Effector CD8-positive, alpha-beta T cell (primary cell): ENCODE data around the gene ICAM4.
"Not testable (repeated sequence)": the region's sequence is repeated elsewhere in the genome, so short reads cannot be mapped to it uniquely, and the experiment has no call there.

Experiments
- DNase-seq: peaks from one replicate; lab custom pipeline; 2025; lab: John Stamatoyannopoulos, UW
- total RNA-seq, 4 experiments: gene quantifications; one replicate each; lab custom pipeline; 2026; lab: John Stamatoyannopoulos, UW

ICAM4 gene, protein sequence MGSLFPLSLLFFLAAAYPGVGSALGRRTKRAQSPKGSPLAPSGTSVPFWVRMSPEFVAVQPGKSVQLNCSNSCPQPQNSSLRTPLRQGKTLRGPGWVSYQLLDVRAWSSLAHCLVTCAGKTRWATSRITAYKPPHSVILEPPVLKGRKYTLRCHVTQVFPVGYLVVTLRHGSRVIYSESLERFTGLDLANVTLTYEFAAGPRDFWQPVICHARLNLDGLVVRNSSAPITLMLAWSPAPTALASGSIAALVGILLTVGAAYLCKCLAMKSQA
- 0 to 1.9 (median 0.42) reads per million in 4 experiments for total RNA-seq

DNA sequence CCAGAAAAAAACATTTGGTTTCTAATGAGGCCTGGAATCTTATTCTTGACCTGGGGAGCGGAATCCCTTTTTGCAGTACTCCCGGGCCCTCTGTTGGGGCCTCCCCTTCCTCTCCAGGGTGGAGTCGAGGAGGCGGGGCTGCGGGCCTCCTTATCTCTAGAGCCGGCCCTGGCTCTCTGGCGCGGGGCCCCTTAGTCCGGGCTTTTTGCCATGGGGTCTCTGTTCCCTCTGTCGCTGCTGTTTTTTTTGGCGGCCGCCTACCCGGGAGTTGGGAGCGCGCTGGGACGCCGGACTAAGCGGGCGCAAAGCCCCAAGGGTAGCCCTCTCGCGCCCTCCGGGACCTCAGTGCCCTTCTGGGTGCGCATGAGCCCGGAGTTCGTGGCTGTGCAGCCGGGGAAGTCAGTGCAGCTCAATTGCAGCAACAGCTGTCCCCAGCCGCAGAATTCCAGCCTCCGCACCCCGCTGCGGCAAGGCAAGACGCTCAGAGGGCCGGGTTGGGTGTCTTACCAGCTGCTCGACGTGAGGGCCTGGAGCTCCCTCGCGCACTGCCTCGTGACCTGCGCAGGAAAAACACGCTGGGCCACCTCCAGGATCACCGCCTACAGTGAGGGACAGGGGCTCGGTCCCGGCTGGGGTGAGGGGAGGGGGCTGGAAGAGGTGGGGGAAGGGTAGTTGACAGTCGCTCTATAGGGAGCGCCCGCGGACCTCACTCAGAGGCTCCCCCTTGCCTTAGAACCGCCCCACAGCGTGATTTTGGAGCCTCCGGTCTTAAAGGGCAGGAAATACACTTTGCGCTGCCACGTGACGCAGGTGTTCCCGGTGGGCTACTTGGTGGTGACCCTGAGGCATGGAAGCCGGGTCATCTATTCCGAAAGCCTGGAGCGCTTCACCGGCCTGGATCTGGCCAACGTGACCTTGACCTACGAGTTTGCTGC lies at the start of gene ICAM4:
Gene ICAM4, plus strand, starts transcription at position 153 of the 935 bp plus-strand sequence. Its CDS starts 58 bp downstream, at position 211.
- no peak for DNase-seq

DNA sequence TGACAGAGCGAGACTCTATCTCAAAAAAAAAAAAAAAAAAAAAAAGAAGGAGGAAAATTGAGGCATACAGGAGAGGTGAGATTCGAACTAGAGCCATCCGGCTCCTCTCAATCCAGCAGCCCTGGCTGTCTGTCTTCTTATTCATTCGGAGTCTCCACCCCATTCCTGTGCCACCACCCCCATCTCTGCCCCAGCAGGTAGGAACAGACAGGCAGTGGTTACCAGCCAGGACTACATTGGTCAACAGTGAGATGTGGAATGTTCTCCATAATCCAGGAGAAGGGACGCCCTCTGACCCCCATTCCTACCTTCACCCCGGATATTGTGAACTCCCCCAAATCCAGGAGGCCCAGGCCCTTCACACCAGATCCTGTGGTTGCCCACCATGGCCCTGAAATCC lies 49.1 kb upstream of the ICAM4 start:
- no peak for DNase-seq

DNA sequence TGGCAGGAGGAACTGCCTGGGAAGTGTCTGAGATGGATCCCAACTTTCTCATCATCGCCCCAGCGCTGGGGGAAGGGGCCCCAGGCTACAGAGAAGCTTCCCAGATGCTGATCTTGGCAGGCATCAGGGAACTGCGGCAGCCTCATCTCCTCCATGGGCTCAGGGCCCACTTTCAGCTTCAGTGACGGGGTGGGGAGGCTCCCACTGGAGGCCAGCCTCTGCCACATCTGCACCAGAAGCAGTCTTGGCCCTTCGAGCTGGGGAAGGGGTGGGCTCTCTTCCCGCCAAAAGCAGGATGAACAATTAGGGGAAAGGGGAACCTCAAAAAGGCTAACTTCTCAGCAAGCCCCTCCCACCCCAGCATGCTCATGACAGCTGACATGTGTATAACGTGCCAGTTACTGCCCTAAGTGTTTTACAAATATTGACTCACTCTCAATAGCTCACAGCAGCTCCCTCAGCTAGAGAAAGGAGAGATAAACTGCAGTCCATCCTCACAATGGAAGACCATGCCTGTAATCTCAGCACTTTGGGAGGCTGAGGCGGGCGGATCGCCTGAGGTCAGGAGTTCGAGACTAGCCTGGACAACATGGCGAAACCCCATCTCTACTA lies 48.5 kb upstream of the ICAM4 start:
- DNase-seq, result no peak

- not testable (repeated sequence) for DNase-seq
Observed at GRCh38 chr19:10241826-10242449, 44.8 kb upstream of the ICAM4 start.

DNA sequence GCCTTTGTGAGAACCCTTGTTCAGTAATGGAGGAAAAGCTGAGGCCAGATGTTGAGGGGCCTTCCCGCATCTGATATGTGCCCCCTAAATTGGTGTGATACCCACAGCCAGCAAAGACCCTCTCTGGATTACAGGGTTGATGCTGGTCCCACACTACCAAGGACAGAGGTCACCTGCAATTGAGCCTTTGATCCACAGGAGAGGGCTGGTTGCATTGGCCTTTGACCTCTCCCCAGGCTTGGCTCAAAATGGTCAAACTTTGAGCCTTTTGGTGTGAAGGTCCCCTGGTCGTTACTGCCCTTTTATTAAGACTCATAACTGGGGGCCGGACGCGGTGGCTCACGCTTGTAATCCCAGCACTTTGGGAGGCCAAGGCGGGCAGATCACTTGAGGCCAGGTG lies 43.1 kb upstream of the ICAM4 start:
- no peak for DNase-seq

GRCh38 chr19:10245189-10245939 lies 41.4 kb upstream of the ICAM4 start:
- DNase-seq, result no peak

- DNase-seq, result no peak
Observed at GRCh38 chr19:10246511-10246910, 40.2 kb upstream of the ICAM4 start.

DNA sequence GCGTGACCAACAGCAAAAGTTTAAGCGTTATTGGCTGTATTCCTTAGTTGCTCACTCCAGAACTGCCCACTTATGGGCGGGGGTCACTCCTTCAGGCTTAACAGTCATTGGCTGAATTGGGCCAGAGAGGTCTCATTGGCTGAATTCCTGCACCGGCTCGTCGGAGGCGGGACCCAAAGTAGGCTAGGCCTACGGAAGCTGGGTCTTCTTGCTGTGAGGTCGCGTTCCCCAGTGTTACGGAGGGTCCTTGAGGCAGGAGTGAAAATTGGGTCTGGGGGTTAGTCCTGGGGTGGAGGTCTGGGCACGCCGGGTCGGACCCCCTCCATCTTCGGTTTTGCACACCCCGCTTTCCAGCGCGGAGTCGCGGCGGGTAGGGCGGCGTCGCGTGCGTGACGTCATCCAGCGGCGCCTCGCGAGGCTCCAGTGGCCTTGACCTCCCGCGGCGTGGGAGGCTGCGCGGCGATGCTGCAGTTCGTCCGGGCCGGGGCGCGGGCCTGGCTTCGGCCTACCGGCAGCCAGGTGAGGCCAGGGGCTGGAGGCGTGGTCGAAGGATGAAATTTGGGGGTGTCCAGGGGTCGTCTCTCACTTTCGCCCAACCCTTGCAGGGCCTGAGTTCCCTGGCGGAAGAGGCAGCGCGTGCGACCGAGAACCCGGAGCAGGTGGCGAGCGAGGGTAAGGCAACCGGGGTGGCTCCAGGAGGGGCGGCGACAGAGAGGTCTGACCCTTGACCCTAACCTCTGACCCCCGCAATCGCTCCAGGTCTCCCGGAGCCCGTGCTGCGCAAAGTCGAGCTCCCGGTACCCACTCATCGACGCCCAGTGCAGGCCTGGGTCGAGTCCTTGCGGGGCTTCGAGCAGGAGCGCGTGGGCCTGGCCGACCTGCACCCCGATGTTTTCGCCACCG lies 34.7 kb upstream of the ICAM4 start, which contains the start of gene MRPL4:
Gene MRPL4, plus strand, starts transcription at position 423 of the 903 bp plus-strand sequence. Its CDS starts 40 bp downstream, at position 463.
- peak; percentile 92 for DNase-seq

DNA sequence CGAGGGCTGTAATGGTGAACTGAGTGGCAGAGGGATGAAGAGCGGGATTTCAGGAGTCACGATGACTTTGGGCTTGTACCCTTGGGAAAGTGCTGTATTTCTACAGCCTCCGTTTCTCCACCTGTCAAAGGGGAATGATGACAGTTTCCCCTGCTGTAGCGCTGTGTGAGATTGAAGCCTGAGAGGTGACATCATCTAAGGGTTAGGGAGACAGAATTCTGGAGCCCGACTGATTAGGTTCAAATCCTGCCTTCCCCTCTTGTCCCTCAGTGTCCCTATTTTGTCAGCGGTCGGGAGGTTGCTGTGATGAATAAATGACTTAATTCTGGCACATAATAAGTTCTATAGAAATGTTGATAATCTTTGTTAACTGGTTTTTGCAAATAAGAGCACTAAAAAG lies 34.0 kb upstream of the ICAM4 start:
- DNase-seq, result no peak

DNA sequence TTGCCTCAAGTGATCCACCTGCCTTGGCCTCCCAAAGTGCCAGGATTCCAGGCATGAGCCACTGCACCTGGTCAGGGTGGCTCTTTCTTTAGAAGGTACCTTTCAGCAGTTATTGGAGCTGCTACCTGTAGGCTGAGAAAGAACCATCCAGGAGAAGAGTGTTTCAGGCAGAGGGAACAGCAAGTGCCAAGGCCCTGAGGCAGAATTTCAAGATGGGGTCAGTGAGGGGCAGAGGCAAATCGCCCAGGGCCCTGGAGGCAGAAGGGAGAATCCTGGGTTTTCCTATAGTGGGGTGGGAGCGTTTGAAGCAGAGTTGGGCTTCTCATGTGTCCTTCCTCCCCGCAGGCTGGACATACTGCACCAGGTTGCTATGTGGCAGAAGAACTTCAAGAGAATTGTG lies 32.5 kb upstream of the ICAM4 start:
- no peak for DNase-seq

- DNase-seq, result no peak
Observed at GRCh38 chr19:10255358-10255757, 31.4 kb upstream of the ICAM4 start.

GRCh38 chr19:10256551-10256950 lies 30.2 kb upstream of the ICAM4 start:
- no peak for DNase-seq

DNA sequence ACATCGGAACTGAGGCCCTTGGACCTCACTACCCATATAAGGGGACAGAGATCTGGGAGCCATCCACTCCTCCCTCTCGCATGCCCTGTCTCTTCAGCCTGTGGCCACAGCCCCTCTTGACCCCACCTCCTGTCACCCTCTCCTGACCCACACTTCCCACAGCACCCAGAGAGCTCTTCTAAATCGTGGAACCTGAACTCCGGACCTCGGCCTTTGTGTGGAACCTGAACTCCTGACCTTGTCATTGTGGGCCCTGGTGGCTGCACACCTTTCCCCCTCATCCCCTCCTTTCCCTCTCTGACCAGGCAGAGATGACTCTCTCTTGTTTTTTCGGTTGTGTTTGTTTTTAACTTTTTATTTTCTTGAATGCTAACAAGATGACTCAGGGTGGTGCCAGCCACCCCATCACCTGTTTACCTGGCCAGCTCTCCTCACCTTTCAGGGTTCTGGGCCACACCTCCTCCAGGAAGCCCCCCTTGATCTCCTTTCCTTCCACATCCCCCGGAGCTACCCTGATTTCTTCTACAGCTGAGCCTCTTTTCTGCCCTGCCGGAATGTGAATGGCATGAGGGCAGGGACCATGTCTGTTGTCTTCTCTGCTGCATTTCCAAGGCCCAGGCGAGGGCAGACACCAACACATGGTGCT lies 29.7 kb upstream of the ICAM4 start:
- DNase-seq, result no peak

DNA sequence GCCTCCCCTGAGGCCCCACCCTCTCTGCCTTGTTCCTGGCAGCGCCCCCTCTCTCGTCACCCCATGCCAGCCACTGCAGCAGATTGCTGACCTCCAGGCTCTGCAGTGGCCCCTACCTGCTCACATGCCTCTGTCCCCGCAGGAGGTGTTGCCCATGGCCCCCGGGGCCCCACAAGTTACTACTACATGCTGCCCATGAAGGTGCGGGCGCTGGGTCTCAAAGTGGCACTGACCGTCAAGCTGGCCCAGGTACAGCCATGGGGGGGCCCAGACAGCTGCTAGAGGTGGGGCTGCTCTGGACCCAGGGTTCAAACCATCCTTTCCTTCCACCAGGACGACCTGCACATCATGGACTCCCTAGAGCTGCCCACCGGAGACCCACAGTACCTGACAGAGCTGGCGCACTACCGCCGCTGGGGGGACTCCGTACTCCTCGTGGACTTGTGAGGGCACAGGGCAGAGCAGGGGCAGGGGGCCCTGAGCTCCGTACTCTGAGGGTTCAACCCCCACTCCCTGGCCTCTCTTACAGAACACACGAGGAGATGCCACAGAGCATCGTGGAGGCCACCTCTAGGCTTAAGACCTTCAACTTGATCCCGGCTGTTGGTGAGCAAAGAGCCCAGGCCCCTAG lies 28.6 kb upstream of the ICAM4 start:
- DNase-seq, result no peak

DNA sequence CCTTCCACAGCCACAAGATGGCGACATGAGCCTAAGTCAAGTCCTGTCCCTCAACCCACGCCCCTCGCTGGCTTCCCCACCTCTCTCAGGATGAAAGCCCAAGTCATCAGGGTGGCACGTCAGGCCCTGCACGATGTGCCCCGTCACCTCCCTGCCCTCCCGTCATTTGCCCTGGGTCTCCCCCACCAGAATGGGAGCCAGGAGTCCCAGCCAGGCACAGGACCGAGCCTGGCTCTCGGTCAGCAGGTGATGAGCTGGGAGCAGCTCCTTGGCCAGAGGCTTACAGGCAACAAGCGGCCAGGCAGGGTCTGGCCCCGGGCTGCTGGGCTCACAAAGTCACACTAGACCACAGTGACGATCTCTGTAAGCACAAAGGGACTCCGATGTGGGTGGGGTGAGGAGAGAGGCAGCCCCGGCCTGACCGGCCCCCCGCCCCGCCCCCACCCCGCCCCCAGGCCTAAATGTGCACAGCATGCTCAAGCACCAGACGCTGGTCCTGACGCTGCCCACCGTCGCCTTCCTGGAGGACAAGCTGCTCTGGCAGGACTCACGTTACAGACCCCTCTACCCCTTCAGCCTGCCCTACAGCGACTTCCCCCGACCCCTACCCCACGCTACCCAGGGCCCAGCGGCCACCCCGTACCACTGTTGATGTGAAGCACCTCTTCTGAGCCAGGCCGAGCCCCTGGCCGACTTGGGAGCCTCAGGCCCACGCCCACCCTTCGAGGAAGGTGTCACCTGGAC lies 27.4 kb upstream of the ICAM4 start:
- DNase-seq, result peak; percentile 81

GRCh38 chr19:10260141-10260584 lies 26.6 kb upstream of the ICAM4 start:
- no peak for DNase-seq

GRCh38 chr19:10262771-10263170 lies 24.0 kb upstream of the ICAM4 start:
- no peak for DNase-seq

DNA sequence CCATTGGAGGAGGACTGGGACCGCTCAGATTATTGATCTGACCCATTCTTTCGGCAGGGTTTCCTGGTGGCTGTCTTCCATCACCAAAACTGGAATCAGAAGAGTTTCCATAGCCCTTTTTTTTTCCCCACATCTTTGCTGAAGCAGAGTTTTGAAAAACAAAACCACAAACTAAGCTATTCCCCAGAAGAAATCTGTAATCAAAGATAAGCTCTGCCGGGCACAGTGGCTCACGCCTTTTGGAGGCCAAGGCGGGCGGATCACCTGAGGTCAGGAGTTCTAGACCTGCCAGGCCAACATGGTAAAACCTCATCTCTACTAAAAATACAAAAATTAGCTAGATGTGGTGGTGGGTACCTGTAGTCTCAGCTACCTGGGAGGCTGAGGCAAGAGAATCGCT lies 20.0 kb upstream of the ICAM4 start:
- DNase-seq, result no peak
